Measurements from ENCODE around the gene GLUD2.

DNA sequence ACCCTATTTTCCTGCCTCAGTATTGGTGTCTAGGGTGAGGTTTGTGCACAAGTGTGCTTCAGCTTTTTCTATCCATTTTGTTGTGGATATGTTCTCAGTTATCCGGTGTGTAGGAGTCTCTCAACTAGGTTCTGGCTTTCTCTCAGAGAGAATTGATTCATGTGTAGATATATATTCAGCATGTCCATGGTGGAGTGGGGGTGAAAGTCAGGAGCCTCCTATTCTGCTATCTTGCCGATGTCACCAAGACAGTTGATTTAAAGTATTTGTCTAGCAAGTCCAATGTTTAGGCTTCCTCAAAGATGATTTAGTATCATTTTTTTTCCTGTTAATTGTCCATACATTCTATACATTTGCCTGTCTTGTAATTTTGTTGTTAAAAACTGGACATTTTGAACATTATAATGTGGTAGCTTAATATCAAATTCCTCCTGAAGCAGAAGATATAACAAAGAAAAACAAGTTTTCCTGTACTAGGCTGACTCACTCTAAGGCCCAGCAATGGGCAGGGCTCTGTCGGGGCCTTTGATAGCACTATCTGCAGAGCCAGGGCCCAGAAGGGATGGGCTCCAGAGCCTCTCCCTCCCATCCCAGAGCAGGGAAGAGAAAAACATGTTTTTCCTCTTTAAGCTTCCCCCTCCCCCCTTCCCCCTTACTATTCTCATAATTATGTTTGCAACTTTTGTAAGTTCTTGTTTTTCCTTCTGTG is 37.6 kb downstream of the GLUD2 start:
- TF ChIP-seq, protein P1, sequence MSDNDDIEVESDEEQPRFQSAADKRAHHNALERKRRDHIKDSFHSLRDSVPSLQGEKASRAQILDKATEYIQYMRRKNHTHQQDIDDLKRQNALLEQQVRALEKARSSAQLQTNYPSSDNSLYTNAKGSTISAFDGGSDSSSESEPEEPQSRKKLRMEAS (IDR thresholded peaks at IDR 0.05) = no peak
- TF ChIP-seq, protein P2, sequence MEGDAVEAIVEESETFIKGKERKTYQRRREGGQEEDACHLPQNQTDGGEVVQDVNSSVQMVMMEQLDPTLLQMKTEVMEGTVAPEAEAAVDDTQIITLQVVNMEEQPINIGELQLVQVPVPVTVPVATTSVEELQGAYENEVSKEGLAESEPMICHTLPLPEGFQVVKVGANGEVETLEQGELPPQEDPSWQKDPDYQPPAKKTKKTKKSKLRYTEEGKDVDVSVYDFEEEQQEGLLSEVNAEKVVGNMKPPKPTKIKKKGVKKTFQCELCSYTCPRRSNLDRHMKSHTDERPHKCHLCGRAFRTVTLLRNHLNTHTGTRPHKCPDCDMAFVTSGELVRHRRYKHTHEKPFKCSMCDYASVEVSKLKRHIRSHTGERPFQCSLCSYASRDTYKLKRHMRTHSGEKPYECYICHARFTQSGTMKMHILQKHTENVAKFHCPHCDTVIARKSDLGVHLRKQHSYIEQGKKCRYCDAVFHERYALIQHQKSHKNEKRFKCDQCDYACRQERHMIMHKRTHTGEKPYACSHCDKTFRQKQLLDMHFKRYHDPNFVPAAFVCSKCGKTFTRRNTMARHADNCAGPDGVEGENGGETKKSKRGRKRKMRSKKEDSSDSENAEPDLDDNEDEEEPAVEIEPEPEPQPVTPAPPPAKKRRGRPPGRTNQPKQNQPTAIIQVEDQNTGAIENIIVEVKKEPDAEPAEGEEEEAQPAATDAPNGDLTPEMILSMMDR (IDR thresholded peaks at IDR 0.05; ENCODE audit: low read depth, low read length, missing input control) = no peak
- TF ChIP-seq SP1 (IDR thresholded peaks at IDR 0.05) = no peak
